GM20431 (cell line): Measurements from ENCODE around the gene MAP3K5.

Source experiments
- in situ Hi-C: fragments of 300-500 bp; cut with MseI, MboI; formaldehyde crosslinking; loops from one replicate; pipeline ENCODE4 v1.15.0; 2020; ENCODE audit warnings: low sequenced_read_pairs; ENCODE audit not compliant: unreplicated experiment

MAP3K5 gene

DNA sequence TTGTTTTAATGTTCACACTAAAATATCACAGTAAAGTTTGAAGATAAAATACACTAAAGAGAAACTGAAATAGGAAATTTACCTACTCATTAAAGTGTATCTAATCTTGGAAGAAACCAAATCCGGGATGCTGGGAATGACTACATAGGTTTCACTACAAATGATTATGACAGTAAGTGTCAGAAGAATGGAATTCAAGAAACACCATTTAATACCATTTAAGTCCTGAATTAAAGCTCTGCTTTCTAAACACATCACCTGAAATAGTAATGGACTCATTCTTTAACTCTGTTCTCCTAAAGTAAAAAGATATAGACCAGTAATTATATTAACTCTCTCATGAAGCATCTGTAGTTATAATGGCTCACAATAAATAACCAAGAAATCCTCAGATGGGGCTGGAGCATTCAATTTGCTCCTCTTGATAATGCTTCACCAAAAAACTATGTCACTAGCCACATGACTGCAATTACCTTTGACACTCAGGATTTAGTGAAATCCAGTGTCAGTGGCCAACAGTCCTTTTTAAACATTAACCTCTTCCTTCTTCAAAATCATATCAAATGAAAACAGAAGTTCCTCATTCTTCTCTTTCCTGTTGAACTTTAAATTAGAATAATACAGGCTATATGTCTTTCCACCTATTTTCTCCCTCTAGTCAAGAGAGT lies 283.4 kb downstream of the MAP3K5 start:
- in situ Hi-C loops: no loop called here
